Common myeloid progenitor, CD34-positive (primary cell): Measurements from ENCODE around the gene BIK.

ENCODE experiments used
- CTCF ChIA-PET: fragments of 350-600 bp; sonication (Branson Sonifier 250); formaldehyde crosslinking; loops from one replicate; lab custom pipeline; 2021; ENCODE audit warnings: antibody characterized with exemption; lab: Charles Lee
- POLR2A ChIA-PET: fragments of 350-600 bp; sonication (Branson Sonifier 250); formaldehyde crosslinking; loops from one replicate; lab custom pipeline; 2021; ENCODE audit warnings: antibody characterized with exemption; lab: Charles Lee
- DNase-seq, 3 donors: peaks; one replicate each; pipeline versions ENCODE4 v3.0.0 to v3.0.0-alpha.2; 2013
- H3K27ac ChIP-seq, 2 experiments: 1 replicate in 1 of 2; 2 replicates in 1 of 2; pipeline ENCODE4 v1.7.0; 2013; ENCODE audit warnings: inconsistent platforms in 2 of 2, low read length in 2 of 2, mild to moderate bottlenecking in 2 of 2, low read depth in 1 of 2, moderate library complexity in 1 of 2; ENCODE audit not compliant: severe bottlenecking in 2 of 2, insufficient read depth in 1 of 2, poor library complexity in 1 of 2
- H3K27me3 ChIP-seq, 5 experiments: replicated peaks in 2 of 5; 1 replicate in 3 of 5; 2 replicates in 2 of 5; pipeline versions ENCODE4 v1.6.1 to v1.7.0; 2013; ENCODE audit warnings: low read length in 4 of 5, mild to moderate bottlenecking in 2 of 5, moderate library complexity in 2 of 5, inconsistent platforms in 1 of 5; ENCODE audit not compliant: insufficient read depth in 5 of 5, control insufficient read depth in 4 of 5
- H3K36me3 ChIP-seq, 4 experiments: 1 replicate in 2 of 4; 2 replicates in 2 of 4; pipeline versions ENCODE4 v1.6.1 to v1.7.0; 2013; ENCODE audit warnings: low read length in 3 of 4, control low read depth in 1 of 4, mild to moderate bottlenecking in 1 of 4; ENCODE audit not compliant: control insufficient read depth in 4 of 4, insufficient read depth in 4 of 4
- H3K4me1 ChIP-seq, 4 experiments: 1 replicate in 3 of 4; 2 replicates in 1 of 4; pipeline versions ENCODE4 v1.6.1 to v1.7.1; 2013; ENCODE audit warnings: low read length in 3 of 4, mild to moderate bottlenecking in 3 of 4, control low read depth in 1 of 4, inconsistent platforms in 1 of 4, moderate library complexity in 1 of 4; ENCODE audit not compliant: control insufficient read depth in 4 of 4, insufficient read depth in 4 of 4; ENCODE audit errors: control extremely low read depth in 1 of 4
- H3K4me3 ChIP-seq, 7 experiments: 1 replicate in 4 of 7; 2 replicates in 3 of 7; pipeline versions ENCODE4 v1.5.1 to v1.7.0; 2013; ENCODE audit warnings: mild to moderate bottlenecking in 7 of 7, low read length in 6 of 7, moderate library complexity in 6 of 7, inconsistent platforms in 2 of 7, low read depth in 2 of 7, control low read depth in 1 of 7; ENCODE audit not compliant: insufficient read depth in 4 of 7, control insufficient read depth in 1 of 7; ENCODE audit errors: extremely low read depth in 1 of 7
- H3K9me3 ChIP-seq, 5 experiments: 1 replicate in 4 of 5; 2 replicates in 1 of 5; pipeline versions ENCODE4 v1.6.1 to v1.7.1; 2013; ENCODE audit warnings: low read length in 4 of 5, mild to moderate bottlenecking in 2 of 5, inconsistent platforms in 1 of 5, low read depth in 1 of 5, moderate library complexity in 1 of 5; ENCODE audit not compliant: control insufficient read depth in 4 of 5, insufficient read depth in 2 of 5; ENCODE audit errors: control extremely low read depth in 1 of 5
- whole genome bisulfite sequencing: methylation state at CpG from one replicate; pipeline ENCODE4 v1.1.5; 2013; ENCODE audit not compliant: insufficient coverage; 5-methylcytosine and 5-hydroxymethylcytosine counted together

The BIK gene

DNA sequence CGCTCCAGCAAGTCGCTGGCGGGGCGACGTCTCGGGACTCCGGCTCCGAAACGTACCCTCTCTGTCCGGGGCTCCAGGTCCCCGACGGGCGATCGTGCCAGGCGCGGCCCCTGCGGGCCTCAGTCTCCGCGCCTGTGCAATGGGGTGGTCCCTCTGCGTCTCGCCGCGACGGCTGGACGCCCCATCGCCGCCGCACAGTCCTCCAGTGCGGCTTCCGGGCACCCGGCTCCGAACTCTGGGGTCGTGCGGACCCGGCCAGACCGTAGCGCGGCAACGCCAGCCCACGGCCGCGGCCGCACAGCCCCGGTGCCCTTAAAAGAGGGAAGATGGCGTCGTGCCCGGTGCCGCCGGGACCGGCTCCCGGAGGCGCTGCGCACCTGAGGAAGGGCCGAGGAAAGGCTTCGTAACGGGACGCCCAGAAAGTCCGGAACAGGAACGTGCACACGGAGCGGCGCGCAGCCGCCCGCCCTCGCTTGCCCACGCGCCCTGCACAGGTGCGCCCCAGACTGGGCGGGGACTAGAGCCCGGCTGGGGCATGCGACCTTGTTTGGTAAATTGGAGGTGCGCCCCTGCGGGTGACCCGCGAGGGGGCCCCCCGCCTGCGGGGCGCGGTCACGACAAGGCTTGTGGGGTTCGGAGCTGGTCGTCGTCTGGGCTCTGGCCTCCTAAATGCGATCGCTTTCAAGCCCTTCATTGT is 525 bp downstream of the BIK start:
- 1% methylated on average over 73 of the region's 86 CpGs for WGBS
- H3K36me3 ChIP-seq, result no peaks in the 10 kb centered on the region
- peak in 2 of 3 donors; percentile 45 to 56 for DNase-seq
- peaks cover 0 to 45% (median 33%) of the 10 kb centered on the region in 4 experiments for H3K4me1 ChIP-seq
- H3K4me3 ChIP-seq, result peak overlapping the region; percentile 37 to 69 (median 54)
- peaks cover 0 to 30% (median 7%) of the 10 kb centered on the region in 5 experiments for H3K27me3 ChIP-seq
- ChIA-PET POLR2A (no interaction called here), CTCF (interaction anchor here (1.1 to 2.2 kb wide), 6 partner anchors 9 to 118 kb away, joined by 3 to 6 read pairs (median 6); partner anchors contain the start of gene MCAT)
- H3K27ac ChIP-seq, result no peak overlapping the region
- no peaks in the 10 kb centered on the region for H3K9me3 ChIP-seq

DNA sequence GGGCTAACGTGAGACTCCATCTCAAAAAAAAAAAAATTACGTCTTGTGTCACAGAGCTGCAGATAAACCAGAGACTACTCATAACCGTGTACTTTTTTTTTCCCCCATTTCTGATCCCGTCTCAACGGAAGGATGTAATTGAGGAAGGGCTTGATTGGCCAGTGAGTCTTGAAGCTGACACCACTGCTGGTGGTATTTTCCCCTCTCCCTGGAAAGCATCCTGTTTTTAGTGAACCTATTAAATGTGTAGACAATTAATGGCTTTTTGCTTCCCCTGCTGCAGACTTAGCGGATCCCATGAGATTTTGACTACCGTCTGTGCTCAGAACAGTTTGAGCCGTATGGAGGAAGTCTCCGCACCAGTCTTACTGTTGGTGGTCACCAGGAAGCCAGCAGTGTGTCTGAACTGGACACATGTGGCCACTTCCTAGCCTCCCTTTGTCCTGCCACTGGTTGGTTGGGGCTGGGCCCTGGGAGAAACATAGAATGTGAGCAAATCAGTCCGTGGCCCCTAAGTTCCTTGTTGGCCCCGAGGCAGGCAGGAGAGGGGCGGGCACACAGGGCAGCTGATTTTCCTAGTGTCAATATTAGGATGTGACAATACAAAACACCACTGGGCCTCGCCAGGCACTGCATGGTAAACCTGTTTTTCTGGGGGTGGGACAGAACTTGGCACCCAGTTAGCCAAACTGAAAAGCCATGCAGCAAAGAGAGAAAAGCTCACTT is 3.1 kb downstream of the BIK start:
- H3K4me1 ChIP-seq, result peaks cover 0 to 61% (median 38%) of the 10 kb centered on the region in 4 experiments
- ChIA-PET POLR2A (no interaction called here), CTCF (interaction anchor here (1.2 kb wide), 1 partner anchor 10 kb away, joined by 3 read pairs; no protein-coding TSS in a partner anchor)
- no peak overlapping the region for H3K27ac ChIP-seq
- WGBS, result 49% methylated on average over 13 of the region's 13 CpGs
- no peak overlapping the region for H3K4me3 ChIP-seq
- H3K9me3 ChIP-seq, result no peaks in the 10 kb centered on the region
- H3K36me3 ChIP-seq, result no peaks in the 10 kb centered on the region
- H3K27me3 ChIP-seq, result peaks cover 0 to 30% (median 7%) of the 10 kb centered on the region in 5 experiments
- DNase-seq, result peak in 1 of 3 donors; percentile 22

DNA sequence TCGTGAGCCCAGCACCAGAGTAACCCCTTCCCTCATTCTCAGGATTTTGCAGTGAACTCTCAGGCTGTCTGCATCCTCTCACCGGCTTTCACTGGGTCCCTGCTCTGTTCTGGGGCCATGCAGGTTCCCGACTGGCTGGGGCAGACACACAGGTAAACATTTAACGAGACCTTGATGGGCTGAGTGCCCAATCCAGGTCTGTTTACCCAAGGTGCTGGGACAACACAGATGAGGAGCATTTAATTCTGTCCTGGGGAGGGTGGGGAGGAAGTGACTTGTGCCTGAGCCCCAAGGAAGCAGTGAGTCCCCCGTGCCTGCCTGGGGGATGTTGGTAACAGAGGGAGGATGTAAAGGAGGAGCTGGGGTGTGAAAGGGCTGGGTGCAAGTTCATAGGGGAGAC is 4.4 kb downstream of the BIK start:
- Histone ChIP-seq H3K9me3 (no peaks in the 10 kb centered on the region), H3K27me3 (peaks cover 0 to 21% (median 7%) of the 10 kb centered on the region in 5 experiments), H3K27ac (no peak overlapping the region), H3K36me3 (no peaks in the 10 kb centered on the region), H3K4me3 (no peak overlapping the region), H3K4me1 (peaks cover 0 to 66% (median 37%) of the 10 kb centered on the region in 4 experiments)
- no peak for DNase-seq
- ChIA-PET POLR2A (no interaction called here), CTCF (interaction anchor here (1.2 to 1.6 kb wide), 2 partner anchors 8 to 24 kb away, joined by 3 to 4 read pairs; no protein-coding TSS in a partner anchor)
- 80% methylated on average over 5 of the region's 5 CpGs for WGBS

DNA sequence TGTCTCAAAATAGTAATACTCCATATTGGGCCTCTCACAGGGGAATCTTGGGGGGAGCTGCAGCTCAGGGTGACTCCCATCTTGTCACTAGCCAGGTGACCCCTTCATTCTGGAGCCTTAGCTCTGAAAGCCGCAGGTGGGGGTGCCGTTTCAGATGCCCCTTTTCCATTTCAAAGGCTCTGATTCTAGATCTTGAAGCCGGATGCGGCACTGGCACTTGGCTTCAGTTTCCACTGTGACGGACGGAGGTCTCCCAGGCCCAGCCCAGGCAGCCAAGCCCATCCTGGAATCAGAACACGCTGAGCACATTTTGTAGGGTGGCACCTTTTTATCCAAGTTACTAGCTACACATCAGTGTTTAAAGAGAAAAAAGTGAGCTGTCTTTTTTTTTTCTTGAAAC is 6.4 kb downstream of the BIK start:
- no peak overlapping the region for H3K4me3 ChIP-seq
- no peak for DNase-seq
- 99% methylated on average over 6 of the region's 7 CpGs for WGBS
- CTCF ChIA-PET, result interaction anchor here (0.6 kb wide), 1 partner anchor 12 kb away, joined by 3 read pairs; no protein-coding TSS in a partner anchor
- H3K27ac ChIP-seq, result no peak overlapping the region
- peaks cover 0 to 49% (median 21%) of the 10 kb centered on the region in 4 experiments for H3K4me1 ChIP-seq
- POLR2A ChIA-PET, result interaction anchor here (0.6 kb wide), 2 partner anchors 9 to 965 kb away, joined by 3 to 6 read pairs; no protein-coding TSS in a partner anchor
- no peaks in the 10 kb centered on the region for H3K36me3 ChIP-seq
- H3K27me3 ChIP-seq, result peaks cover 0 to 3% (median under 1%) of the 10 kb centered on the region in 5 experiments
- H3K9me3 ChIP-seq, result no peaks in the 10 kb centered on the region

DNA sequence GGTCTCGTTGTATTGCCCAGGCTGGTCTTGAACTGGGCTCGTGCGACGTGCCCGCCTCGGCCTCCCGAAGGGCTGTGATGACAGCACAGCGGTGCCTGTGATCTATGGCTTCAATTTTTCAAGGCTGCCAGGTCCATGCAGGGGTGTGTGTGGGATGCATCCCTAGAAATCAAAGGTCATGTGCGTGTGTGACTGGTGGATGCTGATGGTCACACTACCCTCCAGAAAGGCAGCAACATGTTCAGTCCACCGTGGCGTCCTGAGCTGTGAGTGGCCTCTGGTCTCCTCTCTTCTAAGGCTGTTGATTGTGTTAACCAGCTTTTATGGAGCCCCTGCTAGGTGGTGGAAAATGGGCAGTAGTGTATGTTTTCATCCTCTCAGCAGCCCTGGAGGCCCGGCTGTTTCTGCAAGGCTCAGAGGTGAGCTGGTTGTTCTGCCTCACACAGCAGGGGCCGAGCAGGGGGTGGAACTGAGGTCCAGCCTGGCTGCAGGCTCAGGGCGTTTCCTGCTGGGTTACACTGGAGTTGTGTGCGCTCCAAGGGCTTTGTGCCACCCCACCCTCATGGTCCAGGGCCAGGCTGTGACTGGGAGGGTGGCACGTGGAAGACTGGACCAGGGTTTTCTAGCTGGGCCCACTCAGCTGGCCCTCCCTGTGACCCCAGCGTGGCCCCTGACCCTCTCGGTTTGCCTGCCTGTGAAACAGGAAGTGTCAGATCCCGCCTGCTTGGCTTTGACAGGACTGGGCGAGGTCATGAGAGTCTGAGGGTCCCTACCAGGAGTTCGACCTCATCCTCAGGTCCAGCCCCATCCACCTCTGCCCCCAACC is 7.7 kb downstream of the BIK start:
- H3K27ac ChIP-seq, result no peak overlapping the region
- POLR2A ChIA-PET, result no interaction called here
- peaks cover 0 to 49% (median 20%) of the 10 kb centered on the region in 4 experiments for H3K4me1 ChIP-seq
- CTCF ChIA-PET, result no interaction called here
- no peaks in the 10 kb centered on the region for H3K27me3 ChIP-seq
- H3K9me3 ChIP-seq, result no peaks in the 10 kb centered on the region
- 90% methylated on average over 19 of the region's 21 CpGs for WGBS
- no peak overlapping the region for H3K4me3 ChIP-seq
- no peak for DNase-seq
- H3K36me3 ChIP-seq, result no peaks in the 10 kb centered on the region

DNA sequence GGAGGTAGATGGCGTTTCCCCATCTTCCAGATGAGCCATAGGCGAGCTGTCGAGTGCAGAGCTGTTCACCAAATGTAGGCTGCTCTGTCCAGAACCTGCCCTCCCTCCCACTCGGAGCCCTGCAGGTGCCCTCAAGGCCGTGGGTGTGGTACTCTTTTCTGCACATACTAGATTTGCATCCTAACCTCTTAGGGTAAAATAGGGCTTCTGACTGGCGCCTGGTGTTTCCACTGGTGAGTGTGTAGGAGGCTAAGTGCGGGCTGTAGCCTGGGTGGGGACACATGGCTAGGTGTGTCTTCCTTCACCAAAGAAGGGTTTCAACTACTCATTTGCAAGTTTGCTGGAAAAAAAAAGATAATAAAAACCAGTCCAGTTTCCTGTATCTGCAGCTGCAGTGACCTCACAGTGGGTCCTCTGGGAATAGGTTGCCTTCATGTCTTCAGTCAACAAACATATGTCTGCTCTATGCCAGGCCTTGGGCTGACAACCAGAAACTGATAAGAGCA is 8.5 kb downstream of the BIK start:
- Histone ChIP-seq H3K9me3 (no peaks in the 10 kb centered on the region), H3K36me3 (no peaks in the 10 kb centered on the region), H3K4me3 (no peak overlapping the region), H3K27ac (no peak overlapping the region), H3K4me1 (peaks cover 0 to 41% (median 14%) of the 10 kb centered on the region in 4 experiments), H3K27me3 (no peaks in the 10 kb centered on the region)
- CTCF ChIA-PET, result interaction anchor here (3.1 kb wide), 1 partner anchor 9 kb away, joined by 6 read pairs; the partner anchor contains the start of gene BIK
- no peak for DNase-seq
- WGBS, result 89% methylated on average over 4 of the region's 7 CpGs
- POLR2A ChIA-PET, result no interaction called here
